PFSK-1 (cell line): Measurements from ENCODE around the gene SASH3.

Experiments used
- FOXP2 ChIP-seq: optimal IDR thresholded peaks from 2 replicates; pipeline ENCODE3; 2011; ENCODE audit warnings: borderline replicate concordance, control low read depth, inconsistent platforms; ENCODE audit not compliant: insufficient read depth; ENCODE audit errors: extremely low read length, extremely low read depth
- POLR2AphosphoS5 ChIP-seq: IDR thresholded peaks from 2 replicates; pipeline ENCODE4 v1.6.1; 2012; ENCODE audit warnings: low read depth, mild to moderate bottlenecking, control low read depth, low read length, moderate library complexity
- REST ChIP-seq, 2 experiments: IDR thresholded peaks; 2 replicates each; pipeline versions ENCODE4 v1.6.1 to v1.8.0; 2011 to 2012; ENCODE audit warnings: low read depth in 2 of 2, low read length in 2 of 2, control low read depth in 1 of 2, inconsistent platforms in 1 of 2, mild to moderate bottlenecking in 1 of 2, moderate library complexity in 1 of 2; ENCODE audit not compliant: insufficient read depth in 1 of 2
- SIN3A ChIP-seq: IDR thresholded peaks from 2 replicates; pipeline ENCODE4 v1.6.1; 2012; ENCODE audit warnings: mild to moderate bottlenecking, low read length, moderate library complexity, borderline replicate concordance; ENCODE audit not compliant: insufficient read depth
- TAF1 ChIP-seq: IDR thresholded peaks from 2 replicates; pipeline ENCODE4 v1.6.1; 2012; ENCODE audit warnings: low read length, control low read depth, borderline replicate concordance; ENCODE audit not compliant: insufficient read depth

The SASH3 gene

GRCh38 chrX:129833153-129833990, 53.6 kb downstream of the SASH3 start:
- TF ChIP-seq POLR2AphosphoS5 (no peak), REST (IDR thresholded peaks at IDR 0.05; ENCODE audit: insufficient read depth in 1 of 2, low read depth in 2 of 2, low read length in 2 of 2) (no peak), TAF1 (no peak), FOXP2 (no peak), SIN3A (no peak)

GRCh38 chrX:129836827-129837226, 57.1 kb downstream of the SASH3 start:
- TF ChIP-seq POLR2AphosphoS5 (no peak), SIN3A (no peak), FOXP2 (no peak), TAF1 (no peak), REST (IDR thresholded peaks at IDR 0.05; ENCODE audit: insufficient read depth in 1 of 2, low read depth in 2 of 2, low read length in 2 of 2) (no peak)

GRCh38 chrX:129840344-129840743, 60.6 kb downstream of the SASH3 start:
- TF ChIP-seq FOXP2 = no peak
- no peak for TF ChIP-seq POLR2AphosphoS5
- TF ChIP-seq SIN3A = no peak
- no peak for TF ChIP-seq REST (IDR thresholded peaks at IDR 0.05; ENCODE audit: insufficient read depth in 1 of 2, low read depth in 2 of 2, low read length in 2 of 2)
- no peak for TF ChIP-seq TAF1

GRCh38 chrX:129842510-129843208, 62.9 kb downstream of the SASH3 start:
- TF ChIP-seq SIN3A = no peak
- no peak for TF ChIP-seq TAF1
- TF ChIP-seq REST (IDR thresholded peaks at IDR 0.05; ENCODE audit: insufficient read depth in 1 of 2, low read depth in 2 of 2, low read length in 2 of 2) = no peak
- no peak for TF ChIP-seq FOXP2
- no peak for TF ChIP-seq POLR2AphosphoS5
